Measurements from ENCODE around the gene NELL2.

GRCh38 chr12:44532940-44533339 lies 343.2 kb downstream of the NELL2 start:
- TF ChIP-seq CTCF (IDR thresholded peaks at IDR 0.05) (no peak), POLR2A (IDR thresholded peaks at IDR 0.05) (no peak)

Measured in lower leg skin (tissue), 3 donors.